ENCODE measurements around the gene ETHE1. TPM values are rescaled to one million over a fixed set of nuclear protein-coding genes. Genes with fewer than 3 reads are reported as not detected.

ETHE1 gene
- total RNA-seq, 1 experiment from 2014 or later, result 19.0 TPM

- Mint-ChIP-seq H3K4me1 (no peaks in the 10 kb centered on the region), H3K27ac (no peak overlapping the region; the same call in 1 of the 2 replicates), H3K36me3 (no peaks in the 10 kb centered on the region), H3K9me3 (no peaks in the 10 kb centered on the region), H3K4me3 (no peak overlapping the region), H3K27me3 (ENCODE audit: low read depth) (no peaks in the 10 kb centered on the region; the same call in 1 of the 2 replicates)
- TF ChIP-seq MXD4 (CRISPR knock-in tag; IDR thresholded peaks at IDR 0.05; ENCODE audit: borderline replicate concordance), result no peak
- TF ChIP-seq GABPB1 (CRISPR knock-in tag; IDR thresholded peaks at IDR 0.05), result no peak
- no peak for TF ChIP-seq GTF2I (CRISPR knock-in tag; conservative IDR thresholded peaks at IDR 0.05)
- TF ChIP-seq, protein P1, sequence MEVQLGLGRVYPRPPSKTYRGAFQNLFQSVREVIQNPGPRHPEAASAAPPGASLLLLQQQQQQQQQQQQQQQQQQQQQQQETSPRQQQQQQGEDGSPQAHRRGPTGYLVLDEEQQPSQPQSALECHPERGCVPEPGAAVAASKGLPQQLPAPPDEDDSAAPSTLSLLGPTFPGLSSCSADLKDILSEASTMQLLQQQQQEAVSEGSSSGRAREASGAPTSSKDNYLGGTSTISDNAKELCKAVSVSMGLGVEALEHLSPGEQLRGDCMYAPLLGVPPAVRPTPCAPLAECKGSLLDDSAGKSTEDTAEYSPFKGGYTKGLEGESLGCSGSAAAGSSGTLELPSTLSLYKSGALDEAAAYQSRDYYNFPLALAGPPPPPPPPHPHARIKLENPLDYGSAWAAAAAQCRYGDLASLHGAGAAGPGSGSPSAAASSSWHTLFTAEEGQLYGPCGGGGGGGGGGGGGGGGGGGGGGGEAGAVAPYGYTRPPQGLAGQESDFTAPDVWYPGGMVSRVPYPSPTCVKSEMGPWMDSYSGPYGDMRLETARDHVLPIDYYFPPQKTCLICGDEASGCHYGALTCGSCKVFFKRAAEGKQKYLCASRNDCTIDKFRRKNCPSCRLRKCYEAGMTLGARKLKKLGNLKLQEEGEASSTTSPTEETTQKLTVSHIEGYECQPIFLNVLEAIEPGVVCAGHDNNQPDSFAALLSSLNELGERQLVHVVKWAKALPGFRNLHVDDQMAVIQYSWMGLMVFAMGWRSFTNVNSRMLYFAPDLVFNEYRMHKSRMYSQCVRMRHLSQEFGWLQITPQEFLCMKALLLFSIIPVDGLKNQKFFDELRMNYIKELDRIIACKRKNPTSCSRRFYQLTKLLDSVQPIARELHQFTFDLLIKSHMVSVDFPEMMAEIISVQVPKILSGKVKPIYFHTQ (CRISPR knock-in tag; IDR thresholded peaks at IDR 0.05), result no peak
- no peak for TF ChIP-seq ZNF423 (CRISPR knock-in tag; IDR thresholded peaks at IDR 0.05)
- no peak for TF ChIP-seq FOXJ3 (CRISPR knock-in tag; IDR thresholded peaks at IDR 0.05; ENCODE audit: borderline replicate concordance)
- no peak for ATAC-seq
- DNase-seq (ENCODE audit: low spot score), result no peak
- CTCF ChIA-PET, result no interaction called here
- POLR2A ChIA-PET, result no interaction called here
Observed at GRCh38 chr19:43489310-43489709, 37.7 kb downstream of the ETHE1 start.

GRCh38 chr19:43488179-43488578 is 38.8 kb downstream of the ETHE1 start:
- Mint-ChIP-seq H3K27ac (no peak overlapping the region), H3K27me3 (ENCODE audit: low read depth) (no peaks in the 10 kb centered on the region; the same call in 1 of the 2 replicates), H3K36me3 (no peaks in the 10 kb centered on the region), H3K4me1 (no peaks in the 10 kb centered on the region), H3K9me3 (no peaks in the 10 kb centered on the region), H3K4me3 (no peak overlapping the region)
- CTCF ChIA-PET, result interaction anchor here (1.2 kb wide), 1 partner anchor 41 kb away, joined by 3 read pairs; no protein-coding TSS in a partner anchor
- POLR2A ChIA-PET, result no interaction called here
- no peak for ATAC-seq
- no peak for DNase-seq (ENCODE audit: low spot score)
- TF ChIP-seq E2F4 (CRISPR knock-in tag; IDR thresholded peaks at IDR 0.05; ENCODE audit: borderline replicate concordance, low read depth) (no peak), GABPB1 (CRISPR knock-in tag; IDR thresholded peaks at IDR 0.05) (no peak), ZNF317 (CRISPR knock-in tag; IDR thresholded peaks at IDR 0.05; ENCODE audit: borderline replicate concordance, low read depth) (no peak), MXD4 (CRISPR knock-in tag; IDR thresholded peaks at IDR 0.05; ENCODE audit: borderline replicate concordance) (no peak), ZNF671 (CRISPR knock-in tag; IDR thresholded peaks at IDR 0.05) (no peak), JAZF1 (CRISPR knock-in tag; IDR thresholded peaks at IDR 0.05) (no peak), GTF2I (CRISPR knock-in tag; conservative IDR thresholded peaks at IDR 0.05) (no peak), KAT7 (CRISPR knock-in tag; IDR thresholded peaks at IDR 0.05; ENCODE audit: borderline replicate concordance) (no peak), CREB1 (CRISPR knock-in tag; IDR thresholded peaks at IDR 0.05) (no peak), NFYB (CRISPR knock-in tag; conservative IDR thresholded peaks at IDR 0.05; ENCODE audit: low read depth) (no peak), RORB (CRISPR knock-in tag; IDR thresholded peaks at IDR 0.05) (no peak), FOXP4 (CRISPR knock-in tag; IDR thresholded peaks at IDR 0.05) (no peak), TEAD1 (CRISPR knock-in tag; IDR thresholded peaks at IDR 0.05) (no peak)
- TF ChIP-seq, protein P2, sequence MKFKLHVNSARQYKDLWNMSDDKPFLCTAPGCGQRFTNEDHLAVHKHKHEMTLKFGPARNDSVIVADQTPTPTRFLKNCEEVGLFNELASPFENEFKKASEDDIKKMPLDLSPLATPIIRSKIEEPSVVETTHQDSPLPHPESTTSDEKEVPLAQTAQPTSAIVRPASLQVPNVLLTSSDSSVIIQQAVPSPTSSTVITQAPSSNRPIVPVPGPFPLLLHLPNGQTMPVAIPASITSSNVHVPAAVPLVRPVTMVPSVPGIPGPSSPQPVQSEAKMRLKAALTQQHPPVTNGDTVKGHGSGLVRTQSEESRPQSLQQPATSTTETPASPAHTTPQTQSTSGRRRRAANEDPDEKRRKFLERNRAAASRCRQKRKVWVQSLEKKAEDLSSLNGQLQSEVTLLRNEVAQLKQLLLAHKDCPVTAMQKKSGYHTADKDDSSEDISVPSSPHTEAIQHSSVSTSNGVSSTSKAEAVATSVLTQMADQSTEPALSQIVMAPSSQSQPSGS (CRISPR knock-in tag; IDR thresholded peaks at IDR 0.05; ENCODE audit: borderline replicate concordance, low read depth), result no peak
- TF ChIP-seq, protein P3, sequence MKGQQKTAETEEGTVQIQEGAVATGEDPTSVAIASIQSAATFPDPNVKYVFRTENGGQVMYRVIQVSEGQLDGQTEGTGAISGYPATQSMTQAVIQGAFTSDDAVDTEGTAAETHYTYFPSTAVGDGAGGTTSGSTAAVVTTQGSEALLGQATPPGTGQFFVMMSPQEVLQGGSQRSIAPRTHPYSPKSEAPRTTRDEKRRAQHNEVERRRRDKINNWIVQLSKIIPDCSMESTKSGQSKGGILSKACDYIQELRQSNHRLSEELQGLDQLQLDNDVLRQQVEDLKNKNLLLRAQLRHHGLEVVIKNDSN (CRISPR knock-in tag; IDR thresholded peaks at IDR 0.05), result no peak
- TF ChIP-seq, protein P4, sequence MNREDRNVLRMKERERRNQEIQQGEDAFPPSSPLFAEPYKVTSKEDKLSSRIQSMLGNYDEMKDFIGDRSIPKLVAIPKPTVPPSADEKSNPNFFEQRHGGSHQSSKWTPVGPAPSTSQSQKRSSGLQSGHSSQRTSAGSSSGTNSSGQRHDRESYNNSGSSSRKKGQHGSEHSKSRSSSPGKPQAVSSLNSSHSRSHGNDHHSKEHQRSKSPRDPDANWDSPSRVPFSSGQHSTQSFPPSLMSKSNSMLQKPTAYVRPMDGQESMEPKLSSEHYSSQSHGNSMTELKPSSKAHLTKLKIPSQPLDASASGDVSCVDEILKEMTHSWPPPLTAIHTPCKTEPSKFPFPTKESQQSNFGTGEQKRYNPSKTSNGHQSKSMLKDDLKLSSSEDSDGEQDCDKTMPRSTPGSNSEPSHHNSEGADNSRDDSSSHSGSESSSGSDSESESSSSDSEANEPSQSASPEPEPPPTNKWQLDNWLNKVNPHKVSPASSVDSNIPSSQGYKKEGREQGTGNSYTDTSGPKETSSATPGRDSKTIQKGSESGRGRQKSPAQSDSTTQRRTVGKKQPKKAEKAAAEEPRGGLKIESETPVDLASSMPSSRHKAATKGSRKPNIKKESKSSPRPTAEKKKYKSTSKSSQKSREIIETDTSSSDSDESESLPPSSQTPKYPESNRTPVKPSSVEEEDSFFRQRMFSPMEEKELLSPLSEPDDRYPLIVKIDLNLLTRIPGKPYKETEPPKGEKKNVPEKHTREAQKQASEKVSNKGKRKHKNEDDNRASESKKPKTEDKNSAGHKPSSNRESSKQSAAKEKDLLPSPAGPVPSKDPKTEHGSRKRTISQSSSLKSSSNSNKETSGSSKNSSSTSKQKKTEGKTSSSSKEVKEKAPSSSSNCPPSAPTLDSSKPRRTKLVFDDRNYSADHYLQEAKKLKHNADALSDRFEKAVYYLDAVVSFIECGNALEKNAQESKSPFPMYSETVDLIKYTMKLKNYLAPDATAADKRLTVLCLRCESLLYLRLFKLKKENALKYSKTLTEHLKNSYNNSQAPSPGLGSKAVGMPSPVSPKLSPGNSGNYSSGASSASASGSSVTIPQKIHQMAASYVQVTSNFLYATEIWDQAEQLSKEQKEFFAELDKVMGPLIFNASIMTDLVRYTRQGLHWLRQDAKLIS (CRISPR knock-in tag; IDR thresholded peaks at IDR 0.05; ENCODE audit: borderline replicate concordance), result no peak

Data from WTC11 (cell line).